ENCODE results near the gene COL8A1.

- TF ChIP-seq CTCF (IDR thresholded peaks at IDR 0.05; ENCODE audit: poor library complexity) (no peak), EZH2 (IDR thresholded peaks at IDR 0.05; ENCODE audit: borderline replicate concordance) (no peak)
Measured at GRCh38 chr3:99648101-99648500, 9.7 kb downstream of the COL8A1 start.
